Mucosa of gallbladder (tissue), 1 donor: ENCODE measurements around the gene THPO. TPM values are rescaled to one million over a fixed set of nuclear protein-coding genes. Genes with fewer than 3 reads are reported as not detected.
A peak's percentile ranks its signal among the peaks of the same experiment; 100 is the strongest.

Experiments
- DNase-seq: peaks from one replicate; pipeline ENCODE4 v3.0.0-alpha.2; 2020; ENCODE audit warnings: low spot score
- total RNA-seq: library from RNA; stranded (reverse); gene quantifications from one replicate; pipeline ENCODE4 v1.2.1, GENCODE V29; 2021
- donor health status: DM: no; HTN: no; CAD: no.

The THPO gene
- total RNA-seq = 0.29 TPM

GRCh38 chr3:184377882-184378445, at the start of gene THPO:
TSS of gene THPO (minus strand) at chr3:184378207. CDS start at chr3:184376259, 1,948 bp downstream.
- DNase-seq = no peak

DNA sequence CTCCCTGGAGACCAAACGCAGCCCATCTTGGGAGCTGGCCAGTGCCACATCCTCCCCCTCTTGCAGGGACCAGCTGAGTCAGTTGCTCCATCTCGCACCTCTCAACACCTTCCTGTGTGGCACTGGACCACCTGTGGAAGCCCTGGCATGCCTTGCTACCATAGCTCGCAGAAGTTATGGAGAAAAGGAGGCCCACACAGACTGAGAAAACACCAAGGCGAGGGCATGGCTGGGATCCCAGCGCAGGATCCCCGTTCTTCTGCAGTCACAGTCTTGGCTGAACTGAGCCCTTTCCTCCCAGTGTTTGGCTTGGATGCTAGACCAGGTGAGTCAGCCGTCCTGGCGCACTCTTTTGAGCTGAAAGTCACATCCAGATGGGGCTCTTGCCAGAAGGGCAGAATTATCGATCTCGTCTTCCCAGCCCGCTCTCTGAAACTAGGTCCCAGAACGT, 48.7 kb upstream of the THPO start:
- DNase-seq = no peak

DNA sequence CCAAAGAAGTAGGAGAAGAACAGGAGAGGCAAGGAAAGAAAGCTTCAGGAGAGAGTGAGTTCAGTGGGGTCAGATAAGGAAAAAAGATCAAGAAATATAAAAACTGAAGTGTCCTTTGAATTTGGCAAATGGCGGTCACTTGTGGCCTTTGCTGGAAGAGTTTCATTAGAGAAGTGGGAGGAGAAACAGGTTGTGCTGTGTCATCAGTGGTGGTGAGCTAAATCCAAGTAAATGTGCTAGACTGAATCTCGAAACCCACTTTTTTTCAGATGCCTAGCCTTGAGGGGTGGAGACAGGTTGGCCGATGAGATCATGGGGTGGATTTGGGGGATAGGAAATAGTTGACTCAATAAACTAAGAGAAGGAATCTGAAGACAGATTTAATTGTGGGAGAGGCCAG, 45.6 kb upstream of the THPO start:
- DNase-seq = no peak

GRCh38 chr3:184419171-184419570, 41.2 kb upstream of the THPO start:
- DNase-seq = no peak

DNA sequence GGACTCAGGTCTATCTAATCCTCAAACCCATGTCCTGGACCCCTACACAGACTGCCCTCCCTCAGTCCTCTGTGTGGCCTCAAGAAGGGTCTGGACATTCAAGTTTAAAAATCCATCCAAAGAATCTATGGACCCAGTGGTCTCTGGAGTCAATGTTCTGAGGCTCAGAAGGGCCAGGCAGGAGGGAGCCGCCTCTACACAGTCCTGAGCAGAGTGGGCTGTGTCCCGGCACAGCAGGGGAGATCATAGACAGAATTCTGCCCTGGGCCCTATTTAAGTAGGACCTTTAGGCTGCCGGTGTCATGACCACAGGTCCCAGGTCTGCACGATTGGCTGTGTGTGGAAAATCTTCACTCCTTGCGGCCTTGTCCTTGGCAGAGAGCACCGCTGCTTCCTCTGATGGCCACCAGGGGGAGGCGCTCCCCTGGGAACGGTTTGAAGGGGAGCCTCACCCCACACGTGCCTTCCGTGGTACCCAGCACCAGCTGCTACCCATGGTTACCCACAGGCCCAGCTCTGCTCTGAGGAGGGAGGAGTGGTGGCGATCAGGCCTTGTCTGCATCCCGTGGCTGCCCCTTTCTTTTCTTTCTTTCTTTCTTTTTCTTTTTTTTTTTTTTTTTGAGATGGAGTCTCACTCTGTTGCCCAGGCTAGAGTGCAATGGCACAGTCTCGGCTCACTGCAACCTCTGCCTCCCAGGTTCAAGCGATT, 39.8 kb upstream of the THPO start:
- peak; percentile 74 for DNase-seq

GRCh38 chr3:184415203-184415490, 37.1 kb upstream of the THPO start:
- DNase-seq = no peak

DNA sequence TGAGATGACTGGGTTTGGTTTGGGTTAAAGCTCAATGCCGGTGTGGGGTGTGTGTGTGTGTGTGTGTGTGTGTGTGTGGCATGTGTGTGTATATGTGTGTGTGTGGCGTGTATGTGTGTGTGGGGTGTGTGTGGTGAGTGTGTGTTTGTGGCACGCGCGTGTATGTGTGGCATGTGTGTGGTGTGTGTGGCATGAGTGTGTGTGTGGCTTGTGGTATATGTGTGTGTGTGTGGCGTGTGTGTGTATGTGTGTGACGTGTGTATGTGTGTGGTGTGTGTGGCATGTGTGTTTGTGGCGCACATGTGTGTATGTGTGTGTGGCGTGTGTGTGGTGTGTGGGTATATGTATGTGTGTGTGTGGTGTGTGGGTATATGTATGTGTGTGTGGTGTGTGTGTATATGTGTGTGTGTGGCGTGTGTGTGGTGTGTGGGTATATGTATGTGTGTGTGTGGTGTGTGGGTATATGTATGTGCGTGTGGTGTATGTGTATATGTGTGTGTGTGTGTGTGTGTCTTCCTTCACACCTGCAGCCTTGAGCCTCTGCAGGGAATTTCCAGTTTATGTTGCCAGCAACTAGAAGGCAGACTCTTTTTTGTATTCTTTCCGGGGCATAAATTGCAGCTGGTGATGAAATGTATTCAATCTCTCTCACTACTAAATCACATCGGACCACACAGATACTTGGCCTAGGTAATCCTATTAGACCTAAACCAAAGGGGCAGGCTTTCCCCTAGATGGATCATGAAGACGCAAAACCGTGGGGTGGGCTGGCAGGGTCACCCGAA, 36.6 kb upstream of the THPO start:
- DNase-seq = no peak

- no peak for DNase-seq
Measured at GRCh38 chr3:184409946-184410500, 32.0 kb upstream of the THPO start.

DNA sequence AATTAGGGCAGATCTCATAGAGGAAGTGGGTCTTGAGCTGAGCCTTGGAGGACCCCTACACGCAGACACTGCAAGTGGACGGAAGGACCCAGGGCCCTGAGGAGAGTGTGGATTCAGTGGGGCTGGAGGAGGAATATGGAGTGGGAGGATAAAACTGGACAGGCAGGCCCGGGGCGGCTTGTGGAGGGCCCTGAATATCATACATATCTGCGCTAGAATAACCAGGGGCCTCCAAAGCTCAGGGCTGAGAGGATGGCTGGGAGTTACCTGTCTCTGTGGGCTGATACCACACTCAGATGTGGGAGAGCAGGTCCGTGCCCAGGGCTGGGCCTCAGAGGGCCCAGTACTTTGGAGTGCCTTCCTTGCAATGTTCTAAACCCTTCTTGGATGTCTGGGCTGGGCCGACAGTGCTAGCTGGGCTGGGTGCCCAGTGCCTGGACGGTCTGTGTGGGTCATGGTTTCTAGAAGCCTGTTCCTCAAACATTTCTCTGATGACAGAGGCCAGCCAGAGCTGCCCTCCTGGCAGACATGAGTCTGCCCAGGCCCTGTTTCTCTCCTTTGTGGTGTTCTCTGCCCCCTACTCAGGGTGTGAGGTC, 31.4 kb upstream of the THPO start:
- no peak for DNase-seq

DNA sequence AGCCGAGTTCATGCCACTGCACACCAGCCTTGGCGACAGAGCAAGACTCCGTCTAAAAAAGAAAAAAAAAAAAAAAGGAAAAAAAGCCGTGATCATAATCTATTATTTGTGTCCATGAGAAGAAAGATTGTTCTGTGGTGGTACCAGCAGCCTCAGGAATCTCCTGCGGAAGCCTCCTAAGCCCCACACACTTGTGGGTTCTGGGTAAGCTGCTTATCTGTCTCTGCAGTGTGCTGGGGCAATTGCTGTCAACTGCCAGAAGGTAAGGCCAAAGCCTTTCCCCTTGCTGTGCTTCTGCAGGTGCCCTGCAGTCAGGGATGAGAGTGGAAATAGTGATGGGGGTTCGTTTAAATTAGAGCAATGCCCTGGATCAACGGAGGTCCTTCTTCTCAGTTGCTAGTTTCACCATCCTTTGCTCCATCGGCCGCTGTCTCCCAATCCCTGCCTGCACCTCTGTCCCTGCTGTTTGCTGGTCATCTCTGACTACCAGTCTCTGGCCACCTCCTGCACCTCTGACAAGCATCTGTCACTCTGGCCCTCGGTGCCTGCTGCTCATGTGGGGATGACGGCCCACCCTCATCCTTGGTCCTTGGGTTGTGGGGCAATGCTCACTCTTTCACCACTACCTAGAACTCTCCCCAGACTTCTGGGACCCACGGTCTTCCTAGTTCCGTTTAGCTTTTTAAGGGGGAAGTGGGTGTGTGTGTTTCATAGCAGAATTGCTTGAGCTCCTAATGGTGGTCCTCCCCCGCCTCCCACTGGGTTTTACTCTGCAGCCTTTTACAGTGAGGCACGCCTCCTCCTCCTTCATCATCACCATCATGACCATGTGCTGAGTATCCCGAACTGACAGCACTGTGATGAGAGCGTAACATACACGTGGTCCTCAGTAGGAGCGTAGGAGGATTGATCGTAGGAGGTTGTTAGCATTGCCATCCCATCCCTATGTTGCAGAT, 27.3 kb upstream of the THPO start:
- no peak for DNase-seq

DNA sequence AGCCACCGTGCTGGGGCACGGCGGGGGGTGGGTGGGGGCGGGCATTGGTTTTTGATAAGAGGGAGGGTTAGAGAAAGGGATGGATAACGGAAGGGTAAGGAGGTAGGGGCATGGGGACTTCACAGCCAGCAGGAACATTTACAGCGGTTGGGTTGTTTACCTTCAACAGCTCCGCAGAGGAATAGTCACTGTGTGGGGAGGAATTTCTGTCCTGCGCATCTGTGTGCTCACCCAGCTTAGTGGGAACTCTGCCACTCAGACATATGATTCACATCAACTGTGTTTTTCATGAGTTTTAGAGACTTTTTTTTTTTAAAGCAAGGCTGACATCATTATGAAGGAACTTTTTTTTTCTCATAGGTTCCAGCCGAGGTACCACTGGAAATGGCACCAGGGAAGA, 21.4 kb upstream of the THPO start:
- peak; percentile 34 for DNase-seq

DNA sequence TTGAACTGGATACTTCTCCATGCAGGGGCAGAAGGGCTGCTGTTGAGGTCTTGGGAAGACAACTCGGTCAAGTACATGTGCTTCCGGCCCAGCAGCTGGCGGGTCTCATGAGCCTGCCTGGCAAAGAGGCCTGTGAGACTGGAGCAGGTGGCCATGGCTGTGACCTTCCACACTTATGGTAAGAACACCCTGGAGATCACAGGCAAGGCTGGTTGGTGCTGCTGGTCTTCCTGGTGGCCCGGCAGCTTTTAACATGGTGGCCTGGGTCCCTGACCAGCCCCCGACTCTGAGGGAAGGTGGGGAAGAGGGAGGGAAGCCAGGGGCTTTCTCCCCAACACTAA, 17.3 kb upstream of the THPO start:
- no peak for DNase-seq

GRCh38 chr3:184391266-184391665, 13.3 kb upstream of the THPO start:
- DNase-seq = no peak

GRCh38 chr3:184389935-184390528, 12.0 kb upstream of the THPO start:
- no peak for DNase-seq

- no peak for DNase-seq
Measured at GRCh38 chr3:184389384-184389783, 11.4 kb upstream of the THPO start.

GRCh38 chr3:184388936-184389230, 10.9 kb upstream of the THPO start:
- no peak for DNase-seq

DNA sequence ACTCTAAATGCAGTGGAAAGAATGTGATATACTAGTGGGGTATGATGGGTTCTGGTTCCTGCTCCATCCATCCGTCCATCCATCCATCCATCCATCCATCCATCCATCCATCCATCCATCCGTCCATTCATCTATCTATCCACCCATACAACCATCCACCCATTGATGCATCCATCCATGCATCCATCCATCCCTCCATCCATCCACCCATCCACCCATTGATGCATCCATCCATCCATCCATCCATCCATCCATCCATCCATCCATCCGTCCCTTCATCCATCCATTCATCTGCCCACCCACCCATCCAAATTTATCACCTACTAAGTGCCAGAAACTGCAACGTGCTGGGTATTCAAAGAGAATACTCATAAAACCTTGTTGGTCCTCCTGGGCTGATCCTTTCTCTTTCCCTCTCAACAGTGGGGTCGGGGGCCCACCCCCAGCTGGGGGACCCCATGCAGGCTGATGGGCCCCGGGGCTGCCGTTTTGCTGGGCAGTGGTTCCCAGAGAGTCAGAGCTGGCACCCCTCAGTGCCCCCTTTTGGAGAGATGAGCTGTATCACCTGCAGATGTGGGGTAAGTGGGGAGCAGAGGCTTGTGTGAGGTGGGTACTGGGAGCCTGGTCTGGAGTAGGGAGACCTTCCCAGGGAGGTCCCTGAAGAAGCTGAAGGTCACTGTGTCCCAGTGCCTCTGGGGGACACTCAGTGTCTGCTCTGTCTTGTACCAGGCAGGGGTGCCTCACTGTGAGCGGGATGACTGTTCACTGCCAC, 10.3 kb upstream of the THPO start:
- no peak for DNase-seq

- DNase-seq = no peak
Measured at GRCh38 chr3:184387174-184387714, 9.2 kb upstream of the THPO start.

GRCh38 chr3:184386047-184386806, 8.2 kb upstream of the THPO start:
- no peak for DNase-seq
